Pulmonary artery endothelial cell (primary cell): ENCODE data around the gene MSANTD1. TPM values are rescaled to one million over a fixed set of nuclear protein-coding genes. Genes with fewer than 3 reads are reported as not detected.

Experiments
- DNase-seq: peaks from one replicate; pipeline ENCODE4 v3.0.0-alpha.2; 2011; ENCODE audit warnings: low read depth, low spot score
- total RNA-seq: library from RNA; depleted of rRNA; stranded (reverse); fragments of >200 nt; gene quantifications from 2 replicates; pipeline ENCODE4 v1.2.3, GENCODE V29; 2014

Gene MSANTD1
- total RNA-seq, 1 donor from 2014 or later = 0.07 TPM

DNA sequence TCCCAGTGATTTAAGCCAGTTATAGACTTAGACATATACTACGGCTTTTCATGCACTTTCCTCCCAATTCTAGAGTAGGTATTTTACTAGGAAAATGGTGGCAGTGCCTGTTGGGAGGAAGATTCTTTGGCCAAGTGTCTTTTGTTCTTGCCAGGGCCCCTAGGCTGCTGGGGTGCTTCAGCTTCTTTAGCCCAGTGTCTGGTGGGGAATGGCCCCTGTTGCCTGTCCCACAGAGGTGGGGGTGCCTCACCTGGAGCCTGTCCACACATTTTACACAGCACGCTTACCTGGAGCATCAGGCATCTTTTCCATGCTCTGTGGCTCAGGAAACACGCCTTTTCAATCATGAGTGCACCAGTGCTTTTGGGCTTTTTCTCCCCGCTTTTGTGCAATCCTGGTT, 33.2 kb upstream of the MSANTD1 start:
- no peak for DNase-seq

DNA sequence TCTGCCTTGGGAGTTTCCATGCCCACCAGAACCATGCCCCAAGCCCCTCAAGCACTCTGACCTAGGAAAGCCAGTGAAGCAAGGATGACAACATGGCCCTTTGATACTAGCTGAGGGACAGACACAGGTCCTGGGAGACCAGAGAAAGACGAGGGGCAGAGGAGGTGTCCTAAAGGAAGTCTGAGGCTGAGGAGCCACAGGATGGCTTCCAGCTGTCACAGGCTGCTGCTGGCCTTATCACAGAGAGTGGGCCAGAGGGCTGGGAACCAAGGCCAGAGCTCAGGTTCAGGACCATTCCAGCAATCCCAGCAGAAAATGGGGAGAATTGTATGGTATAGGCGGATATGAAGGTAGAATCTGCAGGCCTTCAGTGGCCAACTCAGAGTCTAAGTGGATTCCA, 31.7 kb upstream of the MSANTD1 start:
- DNase-seq = no peak

DNA sequence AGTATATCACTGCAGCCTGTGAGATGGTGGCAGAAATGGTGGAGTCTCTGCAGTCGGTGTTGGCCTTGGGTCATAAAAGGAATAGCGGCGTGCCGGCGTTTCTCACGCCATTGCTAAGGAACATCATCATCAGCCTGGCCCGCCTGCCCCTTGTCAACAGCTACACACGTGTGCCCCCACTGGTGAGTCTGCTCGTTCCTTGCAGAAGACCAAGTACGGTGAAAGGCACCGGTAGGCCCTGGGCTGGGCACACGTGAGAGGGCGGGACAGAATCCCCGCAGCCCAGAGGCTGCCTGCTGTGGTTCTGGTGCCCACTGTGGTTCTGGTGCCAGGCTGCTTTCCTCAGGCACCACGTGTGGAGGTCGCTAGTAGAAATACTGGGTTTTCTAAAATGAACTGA, 31.2 kb upstream of the MSANTD1 start:
- no peak for DNase-seq

DNA sequence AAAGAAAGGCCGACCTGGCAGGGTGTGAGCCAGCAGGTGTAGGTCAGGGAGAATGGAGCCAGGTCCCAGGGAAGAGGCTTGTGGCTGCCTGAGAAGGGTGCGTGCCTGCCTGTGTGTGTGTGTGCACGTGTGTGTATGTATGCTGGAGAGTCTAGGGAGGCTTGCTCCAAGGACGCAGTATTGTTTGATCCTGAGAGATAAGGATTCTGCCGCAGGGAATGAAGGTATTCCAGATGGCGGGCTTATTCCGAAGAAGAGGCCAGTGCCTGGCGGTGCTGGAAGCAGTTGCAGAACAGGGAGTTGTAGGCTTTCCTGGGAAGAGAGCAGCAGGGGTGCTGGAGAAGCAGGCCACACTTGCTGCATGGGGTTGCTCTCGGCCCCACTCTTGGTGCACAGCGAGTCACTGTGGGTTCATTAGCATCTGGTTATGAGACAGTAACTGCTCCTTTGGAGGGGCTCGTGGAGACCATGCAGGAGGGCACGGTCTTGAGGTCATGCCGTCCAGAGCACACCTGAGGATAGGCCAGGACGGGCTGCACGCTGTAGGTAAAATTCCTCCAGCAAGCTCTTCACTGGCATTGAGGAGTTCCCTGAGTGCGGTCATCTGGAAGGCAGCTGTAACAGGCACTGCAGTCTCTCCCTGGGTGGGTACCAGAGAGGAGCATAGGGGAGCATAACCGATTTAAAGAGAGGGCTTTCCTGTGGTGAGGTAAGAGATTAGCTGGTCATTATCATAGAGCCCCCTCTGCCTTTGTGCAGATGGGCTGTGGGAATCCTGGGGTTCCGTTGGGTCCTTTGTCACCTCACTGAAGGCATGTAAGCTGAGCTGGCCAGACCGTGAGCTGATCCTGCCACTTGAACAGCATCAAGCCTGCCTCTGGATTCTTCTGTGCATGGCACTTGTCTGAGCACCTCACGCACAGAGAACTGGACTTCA, 29.9 kb upstream of the MSANTD1 start:
- DNase-seq = no peak

GRCh38 chr4:3219761-3220475, 29.0 kb upstream of the MSANTD1 start:
- DNase-seq = no peak

DNA sequence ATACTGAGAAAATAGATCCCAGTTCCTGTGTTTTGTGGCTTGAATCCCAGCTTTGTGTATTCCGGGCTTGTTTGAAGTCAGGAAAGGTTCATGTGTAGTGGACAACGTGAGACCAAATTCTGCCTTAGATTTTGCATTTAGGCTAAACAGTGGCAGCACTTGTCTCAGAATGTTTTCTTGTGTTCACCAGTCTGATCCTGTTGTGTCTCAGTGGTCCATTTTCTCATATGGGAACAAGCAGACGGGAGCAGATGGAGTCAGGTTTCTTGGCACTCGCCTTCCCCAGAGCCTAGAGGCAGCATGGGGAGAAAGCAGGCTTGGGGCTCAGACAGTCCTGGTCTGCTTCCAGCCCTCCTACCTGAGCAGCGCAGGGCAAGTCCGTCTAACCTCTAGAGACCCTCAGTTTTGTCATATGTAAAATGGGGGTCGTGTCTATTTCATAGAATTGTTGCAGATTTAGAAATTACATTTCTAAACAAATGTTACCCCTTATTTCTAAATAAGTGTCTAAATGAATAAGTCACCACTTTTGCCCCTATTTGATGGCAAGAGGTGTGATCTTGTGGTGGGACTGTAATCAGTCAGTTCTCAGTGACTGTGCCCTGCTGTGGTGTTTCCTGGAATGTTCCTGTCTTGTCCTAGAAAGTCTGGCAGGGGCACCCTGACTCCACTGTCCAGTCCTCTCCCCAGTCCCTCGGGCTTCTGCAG, 28.3 kb upstream of the MSANTD1 start:
- DNase-seq = no peak

- no peak for DNase-seq
These were observed 27.8 kb upstream of the MSANTD1 start for GRCh38 chr4:3221184-3221494.

- DNase-seq = no peak
These were observed 27.0 kb upstream of the MSANTD1 start for GRCh38 chr4:3221996-3222395.

GRCh38 chr4:3223346-3223745, 25.6 kb upstream of the MSANTD1 start:
- no peak for DNase-seq

DNA sequence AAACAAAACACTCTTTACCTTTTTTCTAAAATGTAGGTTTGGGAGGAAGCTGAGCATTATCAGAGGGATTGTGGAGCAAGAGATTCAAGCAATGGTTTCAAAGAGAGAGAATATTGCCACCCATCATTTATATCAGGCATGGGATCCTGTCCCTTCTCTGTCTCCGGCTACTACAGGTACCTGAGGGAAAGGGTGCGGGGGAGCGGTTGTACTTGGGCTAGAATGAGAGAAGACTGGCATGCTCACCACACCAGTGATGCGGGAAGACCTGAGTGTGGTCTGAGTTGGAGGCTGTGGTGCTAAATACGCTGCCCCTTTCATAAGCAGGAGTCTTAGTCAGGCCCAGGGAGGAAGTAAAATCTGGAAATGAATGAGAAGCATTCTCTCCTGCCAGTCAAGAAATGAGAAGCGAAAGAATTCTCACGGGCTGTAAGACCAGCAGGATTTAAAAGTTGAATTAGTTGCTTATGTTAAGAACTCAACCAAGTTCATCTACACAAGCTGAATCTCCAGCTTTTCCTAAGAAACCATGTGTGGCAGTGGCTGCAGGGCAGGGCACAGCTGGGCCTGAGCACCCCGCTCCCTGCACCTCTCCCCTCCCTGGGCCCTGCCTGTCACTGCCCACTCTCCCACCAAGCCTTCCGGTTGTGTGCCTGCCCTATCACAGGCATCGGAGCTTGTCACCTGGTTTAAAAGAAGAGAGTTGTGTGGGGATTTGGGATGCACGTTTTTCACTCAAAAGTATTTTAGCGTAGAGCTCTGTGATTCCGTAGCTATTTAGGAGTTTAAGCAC, 24.8 kb upstream of the MSANTD1 start:
- no peak for DNase-seq

DNA sequence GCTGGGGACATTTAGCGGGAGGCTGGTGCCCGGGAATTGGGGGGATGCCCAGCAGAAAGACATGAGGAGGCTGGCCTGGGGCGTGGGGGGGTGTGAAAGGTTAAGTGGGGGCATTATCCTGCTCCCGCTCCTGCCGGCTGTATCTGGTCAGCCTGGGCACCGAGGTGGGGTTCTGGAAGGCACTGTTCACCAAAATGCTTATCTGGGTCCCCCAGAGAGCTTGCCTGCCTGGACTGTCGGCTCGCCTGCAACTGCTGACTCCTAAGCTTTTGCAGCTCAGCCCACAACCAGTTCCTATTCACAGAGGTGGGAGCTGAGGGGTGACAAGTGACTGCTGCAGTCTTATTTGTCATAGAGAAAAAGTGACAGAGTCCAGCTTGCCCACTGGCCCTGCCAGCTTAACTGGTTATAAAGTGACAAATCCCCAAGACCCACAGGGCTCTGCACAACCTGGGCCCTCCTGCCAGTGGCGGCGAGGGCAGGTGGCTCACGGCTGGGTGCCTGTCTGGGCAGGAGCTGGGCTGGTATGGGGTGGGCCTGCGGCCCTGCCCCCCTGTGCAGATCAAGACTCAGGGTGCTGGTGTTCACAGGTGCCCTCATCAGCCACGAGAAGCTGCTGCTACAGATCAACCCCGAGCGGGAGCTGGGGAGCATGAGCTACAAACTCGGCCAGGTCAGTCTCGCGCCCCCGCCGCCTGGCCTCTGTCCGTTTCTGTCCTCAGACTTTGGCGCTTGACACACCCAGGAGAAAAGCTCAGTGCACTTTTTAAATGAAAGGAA, 23.7 kb upstream of the MSANTD1 start:
- no peak for DNase-seq

GRCh38 chr4:3225936-3226335, 23.0 kb upstream of the MSANTD1 start:
- no peak for DNase-seq

DNA sequence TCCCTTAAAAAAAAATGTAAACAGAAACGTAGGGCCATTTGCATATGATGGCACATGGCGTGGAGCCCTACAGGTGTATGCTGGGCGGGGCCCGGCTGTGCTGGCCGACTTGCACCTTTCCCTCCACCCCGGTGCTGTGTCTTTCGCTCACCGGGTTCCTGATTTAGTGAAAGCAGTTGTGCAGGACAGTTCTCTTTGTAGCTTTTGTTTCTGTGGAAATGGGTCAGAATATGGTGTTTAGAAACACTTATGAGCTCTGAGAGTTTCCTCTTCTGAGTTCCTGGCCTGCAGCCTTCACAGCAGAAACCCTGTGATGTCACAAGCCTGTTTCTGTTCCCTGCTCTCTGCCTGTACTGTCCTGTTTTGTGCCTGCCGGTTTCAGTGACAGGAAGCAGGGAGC, 22.5 kb upstream of the MSANTD1 start:
- no peak for DNase-seq

GRCh38 chr4:3226944-3227343, 22.0 kb upstream of the MSANTD1 start:
- DNase-seq = no peak

GRCh38 chr4:3227878-3228675, 20.9 kb upstream of the MSANTD1 start:
- DNase-seq = no peak

DNA sequence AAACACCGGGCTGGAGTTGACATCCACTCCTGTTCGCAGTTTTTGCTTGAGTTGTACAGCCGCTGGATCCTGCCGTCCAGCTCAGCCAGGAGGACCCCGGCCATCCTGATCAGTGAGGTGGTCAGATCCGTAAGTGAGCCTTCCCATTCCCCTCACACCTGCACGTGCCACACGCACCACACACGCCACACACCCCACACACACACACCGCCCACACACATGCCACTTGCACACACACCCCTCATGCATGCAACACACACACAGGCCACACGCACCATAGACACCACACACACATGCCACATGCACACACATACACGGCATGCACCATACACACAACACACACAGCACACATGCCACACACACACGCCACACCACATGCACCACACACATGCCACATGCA, 20.1 kb upstream of the MSANTD1 start:
- no peak for DNase-seq

GRCh38 chr4:3229328-3229727, 19.6 kb upstream of the MSANTD1 start:
- no peak for DNase-seq

- no peak for DNase-seq
These were observed 19.0 kb upstream of the MSANTD1 start for GRCh38 chr4:3229964-3230363.

- DNase-seq = no peak
These were observed 17.5 kb upstream of the MSANTD1 start for GRCh38 chr4:3231471-3231870.

DNA sequence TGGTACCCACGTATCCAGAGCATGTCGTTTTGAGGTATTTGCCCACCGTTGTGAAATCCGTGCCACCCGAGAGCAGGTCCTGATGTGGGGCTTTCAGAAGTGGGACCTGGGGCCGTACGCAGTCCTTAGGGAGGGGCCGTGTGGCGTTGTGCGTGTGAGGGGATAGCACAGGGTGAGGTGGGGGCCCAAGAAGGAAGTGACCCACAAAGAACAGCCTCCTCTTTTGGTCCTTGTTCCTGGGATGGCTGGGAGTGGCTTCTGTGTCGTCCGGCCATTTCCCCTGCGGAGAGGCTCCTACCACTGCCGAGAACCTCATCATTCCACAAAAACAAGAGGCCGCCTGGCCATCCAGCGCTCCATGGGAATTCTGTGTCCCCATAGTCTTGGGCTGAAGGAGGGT, 17.0 kb upstream of the MSANTD1 start:
- DNase-seq = no peak
